ENCODE results near the gene RBM34. TPM values are rescaled to one million over a fixed set of nuclear protein-coding genes. Genes with fewer than 3 reads are reported as not detected.
A peak's percentile ranks its signal among the peaks of the same experiment; 100 is the strongest.

The RBM34 gene
- total RNA-seq, 1 donor from 2014 or later, result 94.2 TPM

GRCh38 chr1:235129774-235130570 lies 31.1 kb downstream of the RBM34 start:
- H3K4me1 Mint-ChIP-seq (ENCODE audit: low read depth, unreplicated experiment), result peaks cover 5% of the 10 kb centered on the region
- H3K36me3 Mint-ChIP-seq (ENCODE audit: unreplicated experiment), result no peaks in the 10 kb centered on the region
- peaks cover 7% of the 10 kb centered on the region for H3K9me3 Mint-ChIP-seq (ENCODE audit: unreplicated experiment)
- no peak for TF ChIP-seq CTCF (IDR thresholded peaks at IDR 0.05; ENCODE audit: partially characterized antibody, unreplicated experiment)
- H3K27ac Mint-ChIP-seq (ENCODE audit: unreplicated experiment), result peak overlapping the region; percentile 31
- peaks cover 10% of the 10 kb centered on the region for H3K27me3 Mint-ChIP-seq (ENCODE audit: unreplicated experiment)
- peak overlapping the region; percentile 99 for H3K4me3 Mint-ChIP-seq (ENCODE audit: unreplicated experiment)
- DNase-seq, result no peak

- peak within 1 kb of the TSS; percentile 99 for H3K4me3 Mint-ChIP-seq (ENCODE audit: unreplicated experiment)
- H3K9me3 Mint-ChIP-seq (ENCODE audit: unreplicated experiment), result peaks cover 7% of the 10 kb centered on the region
- H3K36me3 Mint-ChIP-seq (ENCODE audit: unreplicated experiment), result no peaks in the 10 kb centered on the region
These were observed 32.4 kb downstream of the RBM34 start, which contains the start of gene TOMM20 for GRCh38 chr1:235128456-235129328. Gene TOMM20 (minus strand): TSS chr1:235128837. CDS start chr1:235128715, 122 bp downstream.

GRCh38 chr1:235127732-235128455 lies 33.2 kb downstream of the RBM34 start:
- peaks cover 5% of the 10 kb centered on the region for H3K4me1 Mint-ChIP-seq (ENCODE audit: low read depth, unreplicated experiment)
- peak overlapping the region; percentile 99 for H3K4me3 Mint-ChIP-seq (ENCODE audit: unreplicated experiment)
- peaks cover 7% of the 10 kb centered on the region for H3K9me3 Mint-ChIP-seq (ENCODE audit: unreplicated experiment)
- TF ChIP-seq CTCF (IDR thresholded peaks at IDR 0.05; ENCODE audit: partially characterized antibody, unreplicated experiment), result no peak
- peak overlapping the region; percentile 95 for H3K27ac Mint-ChIP-seq (ENCODE audit: unreplicated experiment)
- no peak for DNase-seq
- H3K36me3 Mint-ChIP-seq (ENCODE audit: unreplicated experiment), result no peaks in the 10 kb centered on the region
- H3K27me3 Mint-ChIP-seq (ENCODE audit: unreplicated experiment), result peaks cover 10% of the 10 kb centered on the region

More at GRCh38 chr1:235128456-235129328, 32.4 kb downstream of the RBM34 start, which contains the start of gene TOMM20:
- peaks cover 10% of the 10 kb centered on the region for H3K27me3 Mint-ChIP-seq (ENCODE audit: unreplicated experiment)
- DNase-seq, result peak; percentile 98
- TF ChIP-seq CTCF (IDR thresholded peaks at IDR 0.05; ENCODE audit: partially characterized antibody, unreplicated experiment), result no peak
- H3K27ac Mint-ChIP-seq (ENCODE audit: unreplicated experiment), result peak within 1 kb of the TSS; percentile 95
- H3K4me1 Mint-ChIP-seq (ENCODE audit: low read depth, unreplicated experiment), result peaks cover 5% of the 10 kb centered on the region

GRCh38 chr1:235127203-235127602 lies 33.8 kb downstream of the RBM34 start:
- peak overlapping the region; percentile 99 for H3K4me3 Mint-ChIP-seq (ENCODE audit: unreplicated experiment)
- TF ChIP-seq CTCF (IDR thresholded peaks at IDR 0.05; ENCODE audit: partially characterized antibody, unreplicated experiment), result no peak
- DNase-seq, result no peak
- H3K27ac Mint-ChIP-seq (ENCODE audit: unreplicated experiment), result peak overlapping the region; percentile 95
- peaks cover 10% of the 10 kb centered on the region for H3K27me3 Mint-ChIP-seq (ENCODE audit: unreplicated experiment)
- no peaks in the 10 kb centered on the region for H3K36me3 Mint-ChIP-seq (ENCODE audit: unreplicated experiment)
- peaks cover 7% of the 10 kb centered on the region for H3K9me3 Mint-ChIP-seq (ENCODE audit: unreplicated experiment)
- H3K4me1 Mint-ChIP-seq (ENCODE audit: low read depth, unreplicated experiment), result peaks cover 10% of the 10 kb centered on the region
